Esophagus muscularis mucosa (tissue), 3 donors: ENCODE results near the gene RGMB.

Experiments
- POLR2A ChIP-seq: fragments of 450-650 bp; IDR thresholded peaks from one replicate; pipeline ENCODE4 v1.6.1; 2017; ENCODE audit warnings: antibody characterized with exemption, moderate library complexity, mild to moderate bottlenecking, low read depth
- POLR2AphosphoS5 ChIP-seq, 2 donors: sonication (generic); formaldehyde crosslinking; IDR thresholded peaks; one replicate each; pipeline ENCODE4 v1.6.1; 2017; ENCODE audit warnings: antibody characterized with exemption in 2 of 2
- TF ChIP-seq, protein P1 (sequence below), 3 experiments: fragments of 200-600 bp in 2 of 3; fragments of 450-650 bp in 1 of 3; sonication (generic) in 2 of 3; IDR thresholded peaks; one replicate each; pipeline ENCODE4 v1.5.1; 2017 to 2019; ENCODE audit warnings: antibody characterized with exemption in 3 of 3, mild to moderate bottlenecking in 2 of 3, moderate library complexity in 1 of 3

DNA sequence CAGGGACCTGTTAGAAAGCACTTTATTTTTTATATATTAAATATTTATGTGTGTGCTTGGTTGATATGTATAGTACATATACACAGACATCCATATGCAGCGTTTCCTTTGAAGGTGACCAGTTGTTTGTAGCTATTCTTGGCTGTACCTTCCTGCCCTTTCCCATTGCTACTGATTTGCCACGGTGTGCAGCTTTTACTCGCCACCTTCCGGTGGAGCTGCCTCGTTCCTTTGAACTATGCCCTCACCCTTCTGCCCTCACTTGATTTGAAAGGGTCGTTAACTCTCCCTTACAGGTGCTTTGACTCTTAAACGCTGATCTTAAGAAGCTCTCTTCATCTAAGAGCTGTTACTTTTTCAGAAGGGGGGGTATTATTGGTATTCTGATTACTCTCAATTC lies 20.5 kb downstream of the RGMB start:
- TF ChIP-seq, protein P1, sequence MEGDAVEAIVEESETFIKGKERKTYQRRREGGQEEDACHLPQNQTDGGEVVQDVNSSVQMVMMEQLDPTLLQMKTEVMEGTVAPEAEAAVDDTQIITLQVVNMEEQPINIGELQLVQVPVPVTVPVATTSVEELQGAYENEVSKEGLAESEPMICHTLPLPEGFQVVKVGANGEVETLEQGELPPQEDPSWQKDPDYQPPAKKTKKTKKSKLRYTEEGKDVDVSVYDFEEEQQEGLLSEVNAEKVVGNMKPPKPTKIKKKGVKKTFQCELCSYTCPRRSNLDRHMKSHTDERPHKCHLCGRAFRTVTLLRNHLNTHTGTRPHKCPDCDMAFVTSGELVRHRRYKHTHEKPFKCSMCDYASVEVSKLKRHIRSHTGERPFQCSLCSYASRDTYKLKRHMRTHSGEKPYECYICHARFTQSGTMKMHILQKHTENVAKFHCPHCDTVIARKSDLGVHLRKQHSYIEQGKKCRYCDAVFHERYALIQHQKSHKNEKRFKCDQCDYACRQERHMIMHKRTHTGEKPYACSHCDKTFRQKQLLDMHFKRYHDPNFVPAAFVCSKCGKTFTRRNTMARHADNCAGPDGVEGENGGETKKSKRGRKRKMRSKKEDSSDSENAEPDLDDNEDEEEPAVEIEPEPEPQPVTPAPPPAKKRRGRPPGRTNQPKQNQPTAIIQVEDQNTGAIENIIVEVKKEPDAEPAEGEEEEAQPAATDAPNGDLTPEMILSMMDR (IDR thresholded peaks at IDR 0.05): no peak
- TF ChIP-seq POLR2A (no peak), POLR2AphosphoS5 (IDR thresholded peaks at IDR 0.05) (peak in 1 of 2 donors; percentile 9)
